HEK293T (cell line): ENCODE measurements around the gene ARPP19.
"Not testable (repeated sequence)": the region's sequence is repeated elsewhere in the genome, so short reads cannot be mapped to it uniquely, and the experiment has no call there.

ENCODE experiments used
- CTCF ChIA-PET: fragments of 350-600 bp; formaldehyde crosslinking; extraction: SDS; loops from one replicate; lab custom pipeline; 2021; ENCODE audit warnings: antibody characterized with exemption, inconsistent platforms; lab: Yijun Ruan, JAX
- POLR2A ChIA-PET: fragments of 350-600 bp; formaldehyde crosslinking; extraction: SDS; loops from one replicate; lab custom pipeline; 2020; ENCODE audit warnings: antibody characterized with exemption, inconsistent platforms; lab: Yijun Ruan, JAX
- DNase-seq: peaks from one replicate; pipeline ENCODE4 v3.0.0; 2012; ENCODE audit warnings: mixed read lengths; ENCODE audit errors: extremely low spot score
- ARNT ChIP-seq: fragments of 450-650 bp; IDR thresholded peaks from 2 replicates; pipeline ENCODE4 v1.6.1; 2017; ENCODE audit warnings: mild to moderate bottlenecking
- BHLHE40 ChIP-seq: fragments of 450-650 bp; IDR thresholded peaks from 2 replicates; pipeline ENCODE4 v1.6.1; 2016; ENCODE audit warnings: mild to moderate bottlenecking, moderate library complexity, borderline replicate concordance
- CTBP1 ChIP-seq: fragments of 450-650 bp; IDR thresholded peaks from 2 replicates; pipeline ENCODE4 v1.6.1; 2016; ENCODE audit warnings: borderline replicate concordance
- ELF4 ChIP-seq: fragments of 450-650 bp; IDR thresholded peaks from 2 replicates; pipeline ENCODE4 v1.6.1; 2017; ENCODE audit warnings: antibody characterized with exemption
- FOXA1 ChIP-seq: fragments of 450-650 bp; IDR thresholded peaks from 2 replicates; pipeline ENCODE4 v1.6.1; 2016; ENCODE audit warnings: mild to moderate bottlenecking
- FOXK2 ChIP-seq: fragments of 450-650 bp; IDR thresholded peaks from 2 replicates; pipeline ENCODE4 v1.6.1; 2016; ENCODE audit warnings: mild to moderate bottlenecking
- FOXM1 ChIP-seq: fragments of 450-650 bp; IDR thresholded peaks from 2 replicates; pipeline ENCODE4 v1.6.1; 2017; ENCODE audit warnings: mild to moderate bottlenecking, borderline replicate concordance
- HDGF ChIP-seq: fragments of 450-650 bp; IDR thresholded peaks from 2 replicates; pipeline ENCODE4 v1.6.1; 2017; ENCODE audit warnings: antibody characterized with exemption, borderline replicate concordance
- L3MBTL2 ChIP-seq: fragments of 450-650 bp; conservative IDR thresholded peaks from 2 replicates; pipeline ENCODE4 v1.6.1; 2016; ENCODE audit warnings: mild to moderate bottlenecking
- LEF1 ChIP-seq: fragments of 450-650 bp; IDR thresholded peaks from 2 replicates; pipeline ENCODE4 v1.6.1; 2017; ENCODE audit warnings: mild to moderate bottlenecking, borderline replicate concordance
- NFRKB ChIP-seq: fragments of 450-650 bp; IDR thresholded peaks from 2 replicates; pipeline ENCODE4 v1.6.1; 2016; ENCODE audit warnings: mild to moderate bottlenecking, moderate library complexity
- PKNOX1 ChIP-seq: fragments of 450-650 bp; IDR thresholded peaks from 2 replicates; pipeline ENCODE4 v1.6.1; 2016
- SP1 ChIP-seq: fragments of 450-650 bp; IDR thresholded peaks from 2 replicates; pipeline ENCODE4 v1.6.1; 2017
- SUZ12 ChIP-seq: fragments of 450-650 bp; IDR thresholded peaks from 2 replicates; pipeline ENCODE4 v1.6.1; 2016; ENCODE audit warnings: mild to moderate bottlenecking
- TARDBP ChIP-seq: fragments of 450-650 bp; IDR thresholded peaks from 2 replicates; pipeline ENCODE4 v1.6.1; 2016
- ZNF384 ChIP-seq: fragments of 450-650 bp; IDR thresholded peaks from 2 replicates; pipeline ENCODE4 v1.6.1; 2016

The ARPP19 gene

DNA sequence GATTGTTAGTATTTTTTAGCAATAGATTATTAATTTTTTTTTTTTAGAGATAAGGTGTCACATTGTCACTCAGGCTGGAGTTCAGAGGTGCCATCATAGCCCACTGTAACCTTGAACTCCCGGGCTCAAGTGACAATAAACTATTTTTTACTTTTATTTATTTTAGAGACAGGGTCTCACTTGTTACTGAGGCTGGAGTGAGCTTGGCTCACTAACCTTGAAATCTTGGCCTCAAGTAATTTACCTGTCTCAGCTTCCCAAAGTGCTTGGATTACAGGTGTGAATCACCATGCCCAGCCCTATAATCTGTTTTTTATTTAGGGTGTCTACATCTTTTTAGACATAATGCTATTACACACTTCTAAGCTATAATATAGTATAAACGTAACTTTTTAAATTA lies 7.9 kb upstream of the ARPP19 start:
- no peak for DNase-seq
- ChIA-PET CTCF (no interaction called here), POLR2A (no interaction called here)
- TF ChIP-seq HDGF (no peak), L3MBTL2 (no peak), PKNOX1 (no peak), ARNT (no peak)

GRCh38 chr15:52575573-52575972 lies 6.7 kb upstream of the ARPP19 start:
- DNase-seq, CTCF ChIA-PET, POLR2A ChIA-PET: not testable (repeated sequence)

- POLR2A ChIA-PET, result no interaction called here
Measured at GRCh38 chr15:52575072-52575471, 6.2 kb upstream of the ARPP19 start.

GRCh38 chr15:52574623-52575022 lies 5.8 kb upstream of the ARPP19 start:
- CTCF ChIA-PET, DNase-seq, POLR2A ChIA-PET: not testable (repeated sequence)

More at GRCh38 chr15:52575072-52575471, 6.2 kb upstream of the ARPP19 start:
- no peak for TF ChIP-seq SUZ12
- TF ChIP-seq FOXM1, result no peak
- TF ChIP-seq TARDBP, result no peak
- TF ChIP-seq NFRKB, result no peak
- TF ChIP-seq LEF1, result no peak
- no peak for TF ChIP-seq L3MBTL2
- no peak for TF ChIP-seq CTBP1
- no peak for TF ChIP-seq PKNOX1
- no peak for TF ChIP-seq FOXK2
- no peak for TF ChIP-seq HDGF
- no peak for TF ChIP-seq ZNF384
- TF ChIP-seq ARNT, result no peak
- no peak for TF ChIP-seq ELF4
- no peak for TF ChIP-seq BHLHE40
- TF ChIP-seq SP1, result no peak
- no peak for TF ChIP-seq FOXA1
- no peak for DNase-seq
- CTCF ChIA-PET, result no interaction called here

DNA sequence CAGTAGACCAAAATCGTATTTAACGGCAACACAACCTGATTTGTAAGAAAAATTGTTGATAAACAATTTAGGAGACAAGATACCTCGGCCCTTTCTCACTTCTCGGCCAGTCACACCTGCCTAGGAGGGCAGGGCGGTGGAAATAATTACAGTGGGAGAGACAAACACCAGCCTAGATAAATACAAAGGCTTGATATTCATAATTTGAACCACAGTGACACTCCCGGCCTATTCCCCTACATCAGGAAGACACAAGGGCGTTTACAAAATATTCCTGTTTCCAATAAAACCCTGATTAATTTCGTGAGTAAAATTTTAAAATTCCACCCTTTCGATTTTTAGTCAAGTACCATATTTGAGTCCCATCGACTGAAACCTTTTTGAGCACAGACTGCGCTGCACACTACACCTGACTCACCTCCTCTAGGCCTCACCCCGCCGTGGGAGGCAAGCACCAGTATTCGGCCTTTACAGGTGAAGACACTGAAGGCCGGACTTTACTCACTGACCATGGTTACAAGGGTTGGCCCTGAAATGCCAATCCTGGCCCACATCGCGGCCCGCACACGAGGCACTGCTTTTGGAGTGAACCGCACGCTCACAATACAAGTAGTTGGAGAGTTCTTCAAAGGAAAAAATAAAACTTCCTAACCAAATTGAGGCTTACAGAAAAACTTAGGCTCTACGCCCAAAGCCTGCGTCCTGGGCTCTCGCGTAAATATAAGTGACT lies 794 bp downstream of the ARPP19 start:
- ChIA-PET CTCF (no interaction called here), POLR2A (interaction anchor here (1.2 kb wide), 1 partner anchor 7 kb away, joined by 4 read pairs; no protein-coding TSS in a partner anchor)
- DNase-seq, result no peak
- TF ChIP-seq BHLHE40, result no peak
- no peak for TF ChIP-seq L3MBTL2
- TF ChIP-seq FOXK2, result no peak
- TF ChIP-seq ELF4, result no peak
- TF ChIP-seq NFRKB, result no peak
- no peak for TF ChIP-seq ARNT
- TF ChIP-seq FOXA1, result no peak
- no peak for TF ChIP-seq FOXM1
- TF ChIP-seq ZNF384, result no peak
- TF ChIP-seq LEF1, result no peak
- TF ChIP-seq SP1, result no peak
- no peak for TF ChIP-seq PKNOX1
- TF ChIP-seq CTBP1, result no peak
- TF ChIP-seq TARDBP, result no peak
- no peak for TF ChIP-seq HDGF
- no peak for TF ChIP-seq SUZ12

DNA sequence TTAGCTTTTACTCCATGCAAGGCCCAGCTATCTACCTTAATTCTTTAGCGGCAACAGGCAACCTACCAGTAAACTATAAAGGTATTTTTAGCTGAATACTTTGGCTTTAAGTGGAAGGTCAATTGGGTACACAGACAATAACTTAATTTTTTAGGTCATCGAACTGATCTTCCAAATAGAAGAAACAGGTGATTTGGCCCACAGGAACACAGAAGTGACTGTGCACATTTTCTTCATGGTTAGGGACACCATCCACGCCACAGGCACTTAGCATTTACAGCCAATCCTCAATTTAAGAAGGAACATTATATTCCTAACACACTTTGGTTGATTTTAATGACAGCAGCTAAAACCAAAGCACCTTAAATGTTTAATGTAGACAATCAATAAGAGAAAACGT lies 1.9 kb downstream of the ARPP19 start:
- DNase-seq, result no peak
- TF ChIP-seq BHLHE40, result no peak
- no peak for TF ChIP-seq TARDBP
- no peak for TF ChIP-seq ELF4
- no peak for TF ChIP-seq SUZ12
- TF ChIP-seq CTBP1, result no peak
- TF ChIP-seq HDGF, result no peak
- no peak for TF ChIP-seq ARNT
- no peak for TF ChIP-seq FOXK2
- no peak for TF ChIP-seq PKNOX1
- TF ChIP-seq SP1, result no peak
- no peak for TF ChIP-seq ZNF384
- no peak for TF ChIP-seq L3MBTL2
- no peak for TF ChIP-seq FOXA1
- TF ChIP-seq NFRKB, result no peak
- no peak for TF ChIP-seq LEF1
- no peak for TF ChIP-seq FOXM1
- ChIA-PET CTCF (no interaction called here), POLR2A (no interaction called here)

GRCh38 chr15:52565417-52566358 lies 3.1 kb downstream of the ARPP19 start:
- POLR2A ChIA-PET, DNase-seq: not testable (repeated sequence)
- CTCF ChIA-PET, result interaction anchor here (0.6 kb wide), 1 partner anchor 375 kb away, joined by 4 read pairs; the partner anchor contains the start of gene GNB5
